Natural killer cell (primary cell): ENCODE data around the gene SARDH. TPM values are rescaled to one million over a fixed set of nuclear protein-coding genes. Genes with fewer than 3 reads are reported as not detected.

Experiments used
- ATAC-seq, 3 donors: fragments of 150-1000 bp in 2 of 3; fragments of 200-7000 bp in 1 of 3; cut with Tn5 transposase; 1 replicate in 1 of 3; 2 replicates in 2 of 3; pipeline ENCODE4 v1.10.0; 2021; ENCODE audit warnings: mild to moderate bottlenecking in 2 of 3, moderate library complexity in 2 of 3
- DNase-seq, 2 donors: peaks; one replicate each; pipeline versions ENCODE4 v3.0.0 to v3.0.0-alpha.2; 2013 to 2021; ENCODE audit warnings: mixed read lengths in 1 of 2
- H3K27ac ChIP-seq: one replicate; pipeline ENCODE4 v1.5.1; 2013; ENCODE audit warnings: mild to moderate bottlenecking, low read length
- H3K27me3 ChIP-seq: one replicate; pipeline ENCODE4 v1.6.1; 2013; ENCODE audit warnings: low read length; ENCODE audit not compliant: control insufficient read depth, insufficient read depth
- H3K36me3 ChIP-seq: one replicate; pipeline ENCODE4 v1.6.1; 2013; ENCODE audit warnings: low read length; ENCODE audit not compliant: control insufficient read depth, insufficient read depth
- H3K4me1 ChIP-seq: one replicate; pipeline ENCODE4 v1.6.1; 2013; ENCODE audit warnings: low read length; ENCODE audit not compliant: control insufficient read depth, insufficient read depth
- H3K4me3 ChIP-seq: one replicate; pipeline ENCODE4 v1.5.1; 2013; ENCODE audit warnings: low read length
- H3K9me3 ChIP-seq: one replicate; pipeline ENCODE4 v1.6.1; 2013; ENCODE audit warnings: low read length; ENCODE audit not compliant: control insufficient read depth, insufficient read depth
- H3K27ac Mint-ChIP-seq, 2 donors: one replicate each; pipeline ENCODE4 v1.8.0; 2022; ENCODE audit warnings: mild to moderate bottlenecking in 2 of 2, mixed read lengths in 2 of 2, moderate library complexity in 1 of 2
- H3K27me3 Mint-ChIP-seq, 2 donors: one replicate each; pipeline ENCODE4 v1.8.0; 2022; ENCODE audit warnings: low read depth in 2 of 2, mixed read lengths in 2 of 2
- H3K36me3 Mint-ChIP-seq: one replicate; pipeline ENCODE4 v1.8.0; 2022; ENCODE audit warnings: mixed read lengths
- H3K4me1 Mint-ChIP-seq, 2 donors: one replicate each; pipeline ENCODE4 v1.8.0; 2022; ENCODE audit warnings: mixed read lengths in 2 of 2
- H3K4me3 Mint-ChIP-seq: one replicate; pipeline ENCODE4 v1.8.0; 2022; ENCODE audit warnings: mild to moderate bottlenecking, moderate library complexity, mixed read lengths
- H3K9me3 Mint-ChIP-seq, 2 donors: one replicate each; pipeline ENCODE4 v1.8.0; 2022; ENCODE audit warnings: mixed read lengths in 2 of 2
- WGBS: methylation state at CpG from one replicate; pipeline ENCODE4 v1.1.7; 2013; ENCODE audit warnings: missing lambda C conversion rate; ENCODE audit not compliant: insufficient coverage; 5-methylcytosine and 5-hydroxymethylcytosine counted together
- intact Hi-C: fragments of 100-400 bp; cut with micrococcal nuclease; formaldehyde crosslinking; loops from one replicate; pipeline ENCODE4 v1.14.2; 2022
- total RNA-seq, 4 donors: library from RNA; stranded (reverse); fragments of 120-200 nt in 1 of 4; gene quantifications; one replicate each; pipeline versions ENCODE4 v1.2.3 to v1.2.4, GENCODE V29; 2013 to 2022
- TF ChIP-seq, protein P1 (sequence below): fragments of 200-600 bp; IDR thresholded peaks from one replicate; pipeline ENCODE4 v1.8.0; 2022; ENCODE audit warnings: antibody characterized with exemption

Gene SARDH
- total RNA-seq, 3 donors from 2014 or later (not counting 1 experiment from before 2014, with no cell fraction given) = 2.2 to 6.8 (median 4.1) TPM

DNA sequence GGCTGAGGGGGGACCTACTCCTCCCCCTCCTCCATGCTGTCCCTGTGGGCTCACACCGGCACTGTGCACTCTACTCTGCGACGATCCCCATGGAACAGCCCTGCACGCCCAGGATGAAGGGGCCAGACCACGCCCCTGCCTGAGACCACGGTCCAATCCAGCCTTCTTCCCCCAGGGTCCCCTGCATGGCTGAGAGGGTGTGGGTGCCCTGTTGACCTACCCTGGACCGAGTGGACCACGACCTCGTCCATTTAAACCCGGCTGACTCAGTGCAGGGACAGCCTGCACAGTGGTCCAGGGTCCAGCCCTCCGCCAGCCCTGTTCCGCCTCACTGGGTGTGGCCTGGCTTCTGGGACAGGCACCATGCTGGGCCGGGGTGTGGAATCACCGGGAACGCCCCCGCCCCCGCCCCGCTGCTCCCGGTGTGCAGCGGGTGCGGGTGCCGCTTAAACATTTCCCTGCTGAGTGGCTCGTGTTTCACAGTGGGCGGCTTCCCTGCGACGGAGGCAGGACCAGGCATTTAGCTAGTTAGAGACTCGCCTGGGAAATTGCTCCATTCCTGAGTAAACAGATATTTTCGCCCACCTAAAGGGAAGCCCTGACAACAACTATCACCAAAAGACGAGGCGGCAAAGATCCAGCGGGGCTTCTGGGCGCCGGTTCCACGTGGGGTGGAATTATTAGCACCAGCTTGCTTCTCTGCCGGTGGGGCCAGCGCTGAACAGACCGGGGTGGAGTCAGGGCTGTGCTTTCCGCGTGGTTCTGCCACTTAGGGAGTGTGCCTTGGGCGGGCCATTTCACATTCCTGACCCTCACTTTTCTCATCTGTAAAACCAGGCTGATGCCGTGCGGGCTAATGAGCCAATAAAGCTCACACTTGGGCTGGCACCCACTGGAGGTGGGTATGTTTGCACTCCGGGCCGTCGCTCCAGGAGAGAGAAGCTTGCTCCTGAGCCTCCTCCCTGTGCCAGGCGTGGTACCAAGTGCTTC is 79.4 kb downstream of the SARDH start:
- peaks cover 9% of the 10 kb centered on the region for H3K27me3 ChIP-seq
- intact Hi-C loops = no loop called here
- no peak for ATAC-seq

DNA sequence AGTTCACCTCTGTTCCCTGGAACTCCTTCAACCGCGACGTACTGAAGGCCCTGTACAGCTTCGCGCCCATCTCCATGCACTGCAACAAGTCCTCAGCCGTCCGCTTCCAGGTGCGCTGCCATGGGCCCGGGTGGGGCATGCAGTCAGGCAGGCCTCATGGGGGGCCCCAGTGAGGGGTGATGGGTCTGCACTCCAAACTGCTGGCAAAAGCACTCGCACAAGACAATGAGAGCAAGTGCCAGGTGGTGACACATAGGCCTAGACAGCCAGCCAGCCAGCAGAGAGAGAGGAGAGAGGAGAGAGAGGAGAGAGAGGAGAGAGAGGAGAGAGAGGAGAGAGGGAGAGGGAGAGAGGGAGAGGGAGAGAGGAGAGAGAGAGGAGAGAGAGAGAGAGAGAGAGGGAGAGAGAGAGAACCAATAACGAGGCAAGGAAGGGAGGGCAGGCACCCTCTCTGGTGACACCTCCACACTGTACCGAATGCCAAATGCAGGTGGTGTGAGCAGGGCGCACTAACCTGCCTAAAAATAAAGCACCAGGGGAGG is 81.0 kb downstream of the SARDH start:
- no peaks in the 10 kb centered on the region for H3K9me3 Mint-ChIP-seq
- intact Hi-C loops = no loop called here
- peaks cover 13 to 27% of the 10 kb centered on the region in 2 donors for H3K27me3 Mint-ChIP-seq
- ATAC-seq = no peak
- H3K4me1 ChIP-seq = no peaks in the 10 kb centered on the region
- peak in 1 of 2 donors; percentile 45 for DNase-seq
- no peaks in the 10 kb centered on the region for H3K36me3 ChIP-seq
- H3K36me3 Mint-ChIP-seq = no peaks in the 10 kb centered on the region
- 87% methylated on average over 13 of the region's 13 CpGs for WGBS
- peaks cover 9% of the 10 kb centered on the region for H3K27me3 ChIP-seq
- H3K27ac Mint-ChIP-seq = no peak overlapping the region
- H3K4me1 Mint-ChIP-seq = no peaks in the 10 kb centered on the region
- no peak overlapping the region for H3K4me3 ChIP-seq
- H3K4me3 Mint-ChIP-seq = no peak overlapping the region
- TF ChIP-seq, protein P1, sequence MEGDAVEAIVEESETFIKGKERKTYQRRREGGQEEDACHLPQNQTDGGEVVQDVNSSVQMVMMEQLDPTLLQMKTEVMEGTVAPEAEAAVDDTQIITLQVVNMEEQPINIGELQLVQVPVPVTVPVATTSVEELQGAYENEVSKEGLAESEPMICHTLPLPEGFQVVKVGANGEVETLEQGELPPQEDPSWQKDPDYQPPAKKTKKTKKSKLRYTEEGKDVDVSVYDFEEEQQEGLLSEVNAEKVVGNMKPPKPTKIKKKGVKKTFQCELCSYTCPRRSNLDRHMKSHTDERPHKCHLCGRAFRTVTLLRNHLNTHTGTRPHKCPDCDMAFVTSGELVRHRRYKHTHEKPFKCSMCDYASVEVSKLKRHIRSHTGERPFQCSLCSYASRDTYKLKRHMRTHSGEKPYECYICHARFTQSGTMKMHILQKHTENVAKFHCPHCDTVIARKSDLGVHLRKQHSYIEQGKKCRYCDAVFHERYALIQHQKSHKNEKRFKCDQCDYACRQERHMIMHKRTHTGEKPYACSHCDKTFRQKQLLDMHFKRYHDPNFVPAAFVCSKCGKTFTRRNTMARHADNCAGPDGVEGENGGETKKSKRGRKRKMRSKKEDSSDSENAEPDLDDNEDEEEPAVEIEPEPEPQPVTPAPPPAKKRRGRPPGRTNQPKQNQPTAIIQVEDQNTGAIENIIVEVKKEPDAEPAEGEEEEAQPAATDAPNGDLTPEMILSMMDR = no peak
- H3K27ac ChIP-seq = no peak overlapping the region
- H3K9me3 ChIP-seq = no peaks in the 10 kb centered on the region

More for the DNA sequence above, 79.4 kb downstream of the SARDH start:
- Mint-ChIP-seq H3K9me3 (no peaks in the 10 kb centered on the region), H3K27ac (no peak overlapping the region), H3K4me3 (no peak overlapping the region), H3K36me3 (no peaks in the 10 kb centered on the region), H3K4me1 (no peaks in the 10 kb centered on the region), H3K27me3 (peaks cover 13 to 23% of the 10 kb centered on the region in 2 donors)
- Histone ChIP-seq H3K36me3 (no peaks in the 10 kb centered on the region), H3K4me1 (no peaks in the 10 kb centered on the region), H3K9me3 (no peaks in the 10 kb centered on the region), H3K27ac (no peak overlapping the region), H3K4me3 (no peak overlapping the region)
- TF ChIP-seq, protein P1 = no peak
- WGBS = 19% methylated on average over 46 of the region's 46 CpGs
- DNase-seq = peak in 1 of 2 donors; percentile 31

DNA sequence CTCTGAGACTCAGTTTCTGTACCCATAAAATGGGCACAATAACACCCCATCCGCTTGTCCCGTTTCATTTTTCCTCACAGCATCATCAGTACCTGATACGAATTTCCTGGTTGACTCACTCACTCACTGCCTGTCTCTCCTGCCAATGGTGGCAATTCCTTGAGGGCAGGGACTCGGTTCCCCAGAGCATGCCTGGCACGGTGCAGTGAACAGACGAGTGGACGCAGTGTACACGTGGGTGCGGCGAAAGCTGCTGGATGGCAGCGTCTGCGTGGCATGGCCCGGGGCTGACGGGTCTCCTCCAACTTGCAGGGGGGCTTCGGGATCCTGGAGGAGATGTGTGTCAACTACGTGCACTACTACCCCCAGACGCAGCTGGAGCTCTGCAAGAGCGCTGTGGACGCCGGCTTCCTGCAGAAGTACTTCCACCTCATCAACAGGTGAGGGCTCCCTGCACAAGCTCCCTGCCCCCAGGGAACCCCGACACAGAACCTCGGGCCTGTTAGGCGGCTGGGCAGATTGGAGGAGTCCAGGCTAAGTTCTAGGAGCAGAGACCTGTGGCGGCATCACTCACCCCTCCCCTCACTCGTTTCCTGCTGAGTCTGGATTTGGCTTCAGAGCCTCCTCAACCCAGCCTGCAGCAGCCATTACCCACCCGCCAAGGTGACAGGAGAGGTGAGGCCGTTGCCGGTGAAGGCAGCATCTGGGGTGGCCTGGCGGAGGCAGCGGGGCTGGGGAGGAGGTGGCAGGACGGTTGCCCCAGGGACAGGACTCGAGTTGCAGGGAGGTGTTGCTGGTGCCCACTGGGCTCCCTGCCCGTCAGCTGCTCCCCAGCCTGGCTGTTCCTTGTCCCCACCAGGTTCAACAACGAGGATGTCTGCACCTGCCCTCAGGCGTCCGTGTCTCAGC is 81.7 kb downstream of the SARDH start:
- H3K9me3 ChIP-seq = no peaks in the 10 kb centered on the region
- no peak overlapping the region for H3K4me3 Mint-ChIP-seq
- peaks cover 9% of the 10 kb centered on the region for H3K27me3 ChIP-seq
- TF ChIP-seq, protein P1 = no peak
- no peaks in the 10 kb centered on the region for H3K4me1 ChIP-seq
- no peaks in the 10 kb centered on the region for H3K9me3 Mint-ChIP-seq
- no peak overlapping the region for H3K27ac ChIP-seq
- H3K27ac Mint-ChIP-seq = no peak overlapping the region
- intact Hi-C loops = no loop called here
- no peaks in the 10 kb centered on the region for H3K4me1 Mint-ChIP-seq
- H3K36me3 ChIP-seq = no peaks in the 10 kb centered on the region
- DNase-seq = peak in 1 of 2 donors; percentile 79
- 65% methylated on average over 36 of the region's 36 CpGs for WGBS
- peaks cover 13 to 27% of the 10 kb centered on the region in 2 donors for H3K27me3 Mint-ChIP-seq
- no peak overlapping the region for H3K4me3 ChIP-seq
- no peaks in the 10 kb centered on the region for H3K36me3 Mint-ChIP-seq
- ATAC-seq = no peak
